ENCODE data around the gene DAZAP1.

The DAZAP1 gene

DNA sequence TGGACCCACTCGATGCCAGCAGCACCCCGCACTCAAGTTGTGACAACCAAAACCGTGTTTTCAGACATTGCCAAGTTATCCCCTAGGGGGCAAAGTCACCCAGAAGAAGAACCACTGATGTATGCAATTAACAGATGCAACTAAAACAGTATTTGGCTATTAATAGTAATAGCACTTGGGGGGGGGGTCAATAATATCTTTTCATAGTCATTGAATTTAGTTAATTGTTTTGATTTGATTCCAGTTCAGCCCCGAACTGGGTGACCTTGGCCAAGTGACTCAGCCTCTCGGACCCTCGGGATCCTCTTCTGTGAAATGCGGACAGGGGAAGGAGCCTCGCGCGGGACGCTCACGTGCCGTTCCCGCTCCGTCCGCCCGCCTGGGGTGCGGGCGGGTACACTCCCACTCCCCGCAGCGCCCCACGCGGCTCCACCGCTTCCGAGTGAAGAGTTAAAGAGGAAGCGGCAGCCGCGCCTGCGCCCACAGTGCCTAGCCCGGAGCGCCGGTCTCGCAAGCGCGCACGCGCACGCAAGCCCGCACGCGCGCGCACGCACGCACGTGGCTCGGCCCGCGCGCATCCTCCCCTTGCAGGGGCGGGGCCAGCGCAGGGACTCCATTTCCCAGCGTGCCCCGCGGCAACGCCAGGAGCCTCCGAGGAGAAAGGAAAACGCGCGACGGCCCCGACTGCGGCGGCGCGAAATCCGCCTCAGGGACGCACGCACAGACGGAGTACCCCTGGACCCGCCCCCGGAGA lies 435 bp upstream of the DAZAP1 start:
- peak; percentile 93 to 98 for DNase-seq (ENCODE audit: low spot score in 2 of 2)
- Histone ChIP-seq H3K4me3 (peak overlapping the region; percentile 51), H3K27me3 (ENCODE audit: low read depth) (no peaks in the 10 kb centered on the region), H3K9me3 (no peaks in the 10 kb centered on the region), H3K36me3 (replicated peaks) (peaks cover 35% of the 10 kb centered on the region), H3K4me1 (peaks cover 15% of the 10 kb centered on the region)
- in situ Hi-C loops (cut with MboI; ENCODE audit: low sequenced_read_pairs), result no loop called here

DNA sequence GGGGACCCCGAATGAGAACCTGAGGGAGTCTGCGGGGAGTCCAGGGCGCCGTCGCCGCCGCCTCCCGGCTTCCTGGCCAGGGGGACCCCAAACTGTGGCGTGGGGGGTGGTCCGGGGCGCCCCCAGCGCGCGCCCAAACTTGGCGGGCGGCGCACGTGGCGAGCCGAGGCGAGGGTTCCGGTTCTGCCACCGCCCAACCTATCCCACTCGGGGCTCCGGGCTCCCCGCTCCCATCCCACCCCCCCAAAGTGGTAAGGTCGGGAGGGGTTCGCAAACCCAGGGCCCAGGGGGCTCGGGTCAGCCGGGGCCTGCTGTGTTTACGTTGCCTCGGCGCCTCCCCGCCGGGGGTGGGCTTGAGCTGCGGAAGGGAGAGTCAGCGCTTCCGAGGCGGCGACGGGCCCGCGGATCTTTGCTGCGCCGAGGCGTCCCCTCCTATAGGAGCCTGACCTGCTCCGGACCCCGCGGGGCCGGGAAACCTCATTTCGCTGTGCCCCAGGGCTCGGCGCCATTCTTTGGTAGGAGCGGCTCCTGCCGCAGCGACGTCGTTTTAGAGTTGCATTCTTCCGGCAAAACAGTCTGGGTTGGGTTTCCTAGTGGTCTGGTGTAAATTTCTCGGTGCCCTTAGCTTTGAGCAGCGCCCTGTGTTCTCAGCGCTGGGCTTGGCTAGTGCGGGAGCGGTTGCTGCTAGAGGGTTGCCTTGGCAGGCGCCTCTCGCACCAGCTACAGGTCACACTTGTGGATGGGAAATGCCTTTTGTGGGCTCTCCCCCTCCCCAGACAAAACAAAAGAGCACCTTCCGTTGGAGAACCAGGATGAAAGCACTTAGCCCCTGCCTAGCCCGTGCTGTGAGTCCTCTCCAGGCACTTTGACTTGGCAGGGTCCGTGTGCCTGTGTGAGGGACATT lies 1.2 kb downstream of the DAZAP1 start:
- no peaks in the 10 kb centered on the region for H3K9me3 ChIP-seq
- no peaks in the 10 kb centered on the region for H3K27me3 ChIP-seq (ENCODE audit: low read depth)
- H3K4me3 ChIP-seq, result peak overlapping the region; percentile 95
- in situ Hi-C loops (cut with MboI; ENCODE audit: low sequenced_read_pairs), result no loop called here
- peaks cover 51% of the 10 kb centered on the region for H3K36me3 ChIP-seq (replicated peaks)
- peaks cover 15% of the 10 kb centered on the region for H3K4me1 ChIP-seq
- peak in 1 of 2 experiments; percentile 53 for DNase-seq (ENCODE audit: low spot score in 2 of 2)

GRCh38 chr19:1409204-1410005 lies 2.0 kb downstream of the DAZAP1 start:
- Histone ChIP-seq H3K4me1 (peaks cover 19% of the 10 kb centered on the region), H3K36me3 (replicated peaks) (peaks cover 56% of the 10 kb centered on the region), H3K4me3 (peak overlapping the region; percentile 95), H3K9me3 (no peaks in the 10 kb centered on the region), H3K27me3 (ENCODE audit: low read depth) (no peaks in the 10 kb centered on the region)
- no peak for DNase-seq (ENCODE audit: low spot score in 2 of 2)
- in situ Hi-C loops (cut with MboI; ENCODE audit: low sequenced_read_pairs), result no loop called here

DNA sequence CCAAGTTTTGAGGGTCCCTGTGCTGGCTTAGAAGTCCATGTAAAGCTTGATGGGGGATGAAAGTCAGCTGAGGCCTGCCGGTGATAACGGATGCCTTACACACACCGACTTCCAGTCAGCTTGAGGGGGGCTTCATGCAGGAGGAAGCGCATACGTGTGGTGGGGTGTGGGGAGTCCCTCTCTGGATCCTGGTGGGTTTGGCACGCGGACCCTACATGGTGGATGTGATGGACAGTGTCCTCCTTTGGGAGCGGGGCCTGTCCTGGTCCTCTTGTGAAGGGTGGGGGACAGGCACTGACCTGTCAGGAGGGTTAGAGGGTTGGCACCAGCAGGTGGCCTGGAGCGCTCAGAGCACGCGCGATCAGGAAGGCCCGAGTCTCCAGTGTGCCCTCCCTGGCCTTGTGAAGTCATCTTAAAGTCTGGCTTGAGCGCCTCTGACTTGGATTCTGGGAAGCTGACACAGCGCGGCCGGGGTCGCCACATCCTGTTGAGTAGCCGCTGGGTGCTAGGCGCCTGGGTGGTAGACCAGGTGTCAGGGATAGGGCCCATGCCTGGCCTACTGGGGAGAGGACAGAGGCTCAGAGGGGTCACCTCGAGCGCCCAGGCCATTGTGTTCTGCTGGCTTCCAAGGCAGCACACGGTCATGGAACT lies 2.9 kb downstream of the DAZAP1 start:
- in situ Hi-C loops (cut with MboI; ENCODE audit: low sequenced_read_pairs), result no loop called here
- Histone ChIP-seq H3K4me1 (peaks cover 24% of the 10 kb centered on the region), H3K9me3 (no peaks in the 10 kb centered on the region), H3K36me3 (replicated peaks) (peaks cover 56% of the 10 kb centered on the region), H3K27me3 (ENCODE audit: low read depth) (no peaks in the 10 kb centered on the region), H3K4me3 (peak overlapping the region; percentile 95)
- DNase-seq (ENCODE audit: low spot score in 2 of 2), result no peak

DNA sequence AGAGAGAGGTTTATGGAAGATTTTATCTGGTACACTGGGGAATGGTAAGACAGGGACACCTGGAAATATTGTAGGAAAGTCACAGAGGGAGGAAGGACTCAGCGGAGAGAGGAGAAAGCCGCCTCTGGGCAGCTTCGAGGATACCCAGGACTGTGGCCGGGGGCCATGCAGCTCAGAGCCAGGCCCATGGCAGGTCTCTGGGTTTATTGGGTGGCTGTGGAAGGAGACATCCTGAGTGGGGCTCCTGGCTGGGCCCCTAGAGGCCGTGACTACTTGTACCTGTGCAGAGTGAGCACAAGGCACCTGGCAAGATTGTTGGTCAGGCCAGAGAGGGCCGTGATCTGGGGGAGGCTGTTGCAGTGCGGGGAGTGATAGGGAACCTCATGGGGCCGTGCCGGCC lies 3.4 kb downstream of the DAZAP1 start:
- Histone ChIP-seq H3K27me3 (ENCODE audit: low read depth) (no peaks in the 10 kb centered on the region), H3K4me1 (peaks cover 24% of the 10 kb centered on the region), H3K4me3 (no peak overlapping the region), H3K9me3 (no peaks in the 10 kb centered on the region), H3K36me3 (replicated peaks) (peaks cover 59% of the 10 kb centered on the region)
- in situ Hi-C loops (cut with MboI; ENCODE audit: low sequenced_read_pairs), result no loop called here
- DNase-seq (ENCODE audit: low spot score in 2 of 2), result no peak

- Histone ChIP-seq H3K36me3 (replicated peaks) (peaks cover 67% of the 10 kb centered on the region), H3K9me3 (no peaks in the 10 kb centered on the region), H3K4me3 (no peak overlapping the region), H3K27me3 (ENCODE audit: low read depth) (no peaks in the 10 kb centered on the region), H3K4me1 (peaks cover 22% of the 10 kb centered on the region)
- in situ Hi-C loops (cut with MboI; ENCODE audit: low sequenced_read_pairs), result no loop called here
- no peak for DNase-seq (ENCODE audit: low spot score in 2 of 2)
Observed at GRCh38 chr19:1411255-1412191, 4.1 kb downstream of the DAZAP1 start.

DNA sequence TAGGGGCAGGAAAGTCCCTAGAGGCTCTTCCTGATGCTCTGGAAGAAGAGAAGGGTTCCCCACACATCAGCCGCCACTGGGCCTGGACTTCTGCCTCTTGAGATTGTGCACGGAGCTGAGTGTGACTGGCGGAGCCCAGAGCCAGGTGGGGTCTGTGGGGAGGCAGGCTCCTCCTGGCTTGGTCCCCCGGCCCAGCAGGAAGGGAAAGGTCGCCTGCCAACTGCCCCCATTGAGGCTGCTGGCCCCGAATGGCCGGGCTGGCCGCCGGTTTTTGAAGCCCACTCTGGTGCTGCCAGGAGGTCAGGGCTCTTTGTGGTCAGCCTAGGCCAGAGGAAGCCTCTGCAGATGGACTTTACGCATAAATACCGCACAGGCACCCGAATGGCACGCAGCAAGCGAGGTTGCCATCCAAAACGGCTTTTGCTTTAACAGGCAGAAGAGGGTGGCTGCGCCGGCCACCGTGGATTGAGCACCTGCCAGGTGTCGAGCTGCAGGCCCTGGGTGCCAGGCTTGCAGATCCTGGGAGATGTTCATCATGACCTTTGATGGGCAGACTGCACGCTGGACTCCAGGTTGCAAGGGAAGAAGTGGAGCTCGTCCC lies 5.0 kb downstream of the DAZAP1 start:
- peaks cover 18% of the 10 kb centered on the region for H3K4me1 ChIP-seq
- no peaks in the 10 kb centered on the region for H3K27me3 ChIP-seq (ENCODE audit: low read depth)
- DNase-seq (ENCODE audit: low spot score in 2 of 2), result no peak
- H3K4me3 ChIP-seq, result no peak overlapping the region
- in situ Hi-C loops (cut with MboI; ENCODE audit: low sequenced_read_pairs), result no loop called here
- no peaks in the 10 kb centered on the region for H3K9me3 ChIP-seq
- peaks cover 76% of the 10 kb centered on the region for H3K36me3 ChIP-seq (replicated peaks)

GRCh38 chr19:1412995-1413800 lies 5.8 kb downstream of the DAZAP1 start:
- Histone ChIP-seq H3K4me1 (peaks cover 18% of the 10 kb centered on the region), H3K9me3 (no peaks in the 10 kb centered on the region), H3K36me3 (replicated peaks) (peaks cover 81% of the 10 kb centered on the region), H3K4me3 (no peak overlapping the region), H3K27me3 (ENCODE audit: low read depth) (no peaks in the 10 kb centered on the region)
- in situ Hi-C loops (cut with MboI; ENCODE audit: low sequenced_read_pairs), result no loop called here
- DNase-seq (ENCODE audit: low spot score in 2 of 2), result no peak

DNA sequence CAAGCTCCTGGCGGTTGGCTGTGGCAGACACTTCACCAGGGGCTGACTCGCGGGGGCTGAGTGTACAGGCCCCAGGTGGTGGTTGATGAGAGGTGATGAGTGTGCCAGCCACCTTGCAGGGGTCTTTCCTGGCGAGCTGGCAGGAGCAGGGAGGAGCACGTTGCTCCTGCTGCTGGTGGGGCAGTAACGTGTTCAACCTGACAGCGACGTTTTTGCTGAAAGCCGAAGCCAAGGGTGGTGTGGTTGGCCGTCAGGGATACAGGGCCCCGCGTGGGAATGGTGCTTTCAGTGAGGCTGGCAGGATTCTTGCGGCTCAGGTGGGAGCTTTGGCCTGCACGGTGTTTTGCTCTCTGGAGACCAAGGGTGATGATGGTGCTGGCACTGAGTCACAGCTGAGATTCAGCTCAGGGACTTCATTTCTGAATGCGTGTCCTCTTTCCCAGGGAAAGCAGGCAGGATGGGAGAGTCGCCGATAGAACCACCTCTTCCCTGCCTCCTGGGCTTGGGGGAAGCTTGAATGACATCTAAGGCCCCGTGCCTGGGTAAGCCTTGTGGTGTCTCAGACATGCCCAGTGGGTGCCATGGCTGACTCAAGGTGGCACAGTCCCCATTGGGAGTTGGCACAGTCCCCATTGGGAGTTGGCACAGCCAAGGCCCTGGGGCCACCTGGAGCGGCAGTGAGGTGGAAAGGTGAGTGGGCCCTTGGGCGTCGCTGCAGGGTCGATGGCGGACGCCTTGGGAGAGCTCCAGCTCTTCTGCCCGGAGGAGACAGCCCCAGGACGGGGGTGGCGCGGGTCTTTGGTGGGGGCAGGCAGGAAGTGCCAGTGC lies 8.8 kb downstream of the DAZAP1 start:
- in situ Hi-C loops (cut with MboI; ENCODE audit: low sequenced_read_pairs), result no loop called here
- Histone ChIP-seq H3K4me1 (peaks cover 9% of the 10 kb centered on the region; the same call in 1 of the 2 replicates), H3K4me3 (no peak overlapping the region), H3K36me3 (replicated peaks) (peaks cover 75% of the 10 kb centered on the region), H3K9me3 (no peaks in the 10 kb centered on the region), H3K27me3 (ENCODE audit: low read depth) (no peaks in the 10 kb centered on the region)
- no peak for DNase-seq (ENCODE audit: low spot score in 2 of 2)

- in situ Hi-C loops (cut with MboI; ENCODE audit: low sequenced_read_pairs), result no loop called here
- Histone ChIP-seq H3K27me3 (ENCODE audit: low read depth) (no peaks in the 10 kb centered on the region), H3K36me3 (replicated peaks) (peaks cover 77% of the 10 kb centered on the region), H3K4me1 (peaks cover 9% of the 10 kb centered on the region; the same call in 1 of the 2 replicates), H3K9me3 (no peaks in the 10 kb centered on the region), H3K4me3 (no peak overlapping the region)
- DNase-seq (ENCODE audit: low spot score in 2 of 2), result no peak
Observed at GRCh38 chr19:1417145-1417544, 9.8 kb downstream of the DAZAP1 start.
